ENCODE measurements around the gene CPOX. TPM values are rescaled to one million over a fixed set of nuclear protein-coding genes. Genes with fewer than 3 reads are reported as not detected.
A peak's percentile ranks its signal among the peaks of the same experiment; 100 is the strongest.

The CPOX gene
- total RNA-seq, 3 donors from 2014 or later: 16.2 to 17.9 (median 17.6) TPM

- no peak for ATAC-seq
- no peak for TF ChIP-seq CTCF (IDR thresholded peaks at IDR 0.05)
- DNase-seq: no peak
- no peak overlapping the region for H3K4me3 ChIP-seq
- H3K36me3 ChIP-seq (ENCODE audit: low read depth): no peaks in the 10 kb centered on the region
- intact Hi-C loops (cut with DNase I, micrococcal nuclease): loop anchor here (5.0 to 10.0 kb wide), 3 partner anchors 78 to 395 kb away; partner anchors contain the start of gene CLDND1 (in 1 of the 2)
- no peaks in the 10 kb centered on the region for H3K9me3 ChIP-seq
- H3K4me1 ChIP-seq (ENCODE audit: low read depth): no peaks in the 10 kb centered on the region
These were observed 6.4 kb upstream of the CPOX start for GRCh38 chr3:98599647-98600411.

- Histone ChIP-seq H3K9me3 (no peaks in the 10 kb centered on the region), H3K36me3 (ENCODE audit: low read depth) (no peaks in the 10 kb centered on the region), H3K4me3 (no peak overlapping the region), H3K4me1 (ENCODE audit: low read depth) (no peaks in the 10 kb centered on the region)
- intact Hi-C loops (cut with DNase I, micrococcal nuclease): loop anchor here in 1 of 2 donors (5.0 kb wide), 1 partner anchor 76 kb away; the partner anchor contains the start of gene CLDND1
- ATAC-seq (no peak), DNase-seq (no peak)
- no peak for TF ChIP-seq CTCF (IDR thresholded peaks at IDR 0.05)
These were observed 5.1 kb upstream of the CPOX start for GRCh38 chr3:98598492-98598891.

- ATAC-seq: no peak
- intact Hi-C loops (cut with DNase I, micrococcal nuclease): loop anchor here in 1 of 2 donors (5.0 kb wide), 1 partner anchor 75 kb away; the partner anchor contains the start of gene CLDND1
- Histone ChIP-seq H3K36me3 (ENCODE audit: low read depth) (no peaks in the 10 kb centered on the region), H3K9me3 (no peaks in the 10 kb centered on the region), H3K4me1 (ENCODE audit: low read depth) (peaks cover 9% of the 10 kb centered on the region), H3K4me3 (no peak overlapping the region)
- no peak for TF ChIP-seq CTCF (IDR thresholded peaks at IDR 0.05)
- peak in 1 of 3 donors; percentile 40 for DNase-seq
These were observed 3.4 kb upstream of the CPOX start for GRCh38 chr3:98596541-98597500.

GRCh38 chr3:98596087-98596486 is 2.7 kb upstream of the CPOX start:
- ATAC-seq (no peak), DNase-seq (no peak)
- H3K36me3 ChIP-seq (ENCODE audit: low read depth): no peaks in the 10 kb centered on the region
- intact Hi-C loops (cut with DNase I, micrococcal nuclease): loop anchor here in 1 of 2 donors (5.0 kb wide), 1 partner anchor 74 kb away; the partner anchor contains the start of gene CLDND1
- H3K4me1 ChIP-seq (ENCODE audit: low read depth): peaks cover 10% of the 10 kb centered on the region
- no peak overlapping the region for H3K4me3 ChIP-seq
- no peaks in the 10 kb centered on the region for H3K9me3 ChIP-seq
- no peak for TF ChIP-seq CTCF (IDR thresholded peaks at IDR 0.05)

- DNase-seq: no peak
- ATAC-seq: no peak
These were observed 1.4 kb upstream of the CPOX start for GRCh38 chr3:98594628-98595324.

More at GRCh38 chr3:98594628-98595324, 1.4 kb upstream of the CPOX start:
- Histone ChIP-seq H3K9me3 (no peaks in the 10 kb centered on the region), H3K4me1 (ENCODE audit: low read depth) (peaks cover 10% of the 10 kb centered on the region), H3K36me3 (ENCODE audit: low read depth) (no peaks in the 10 kb centered on the region), H3K4me3 (no peak overlapping the region)
- intact Hi-C loops (cut with DNase I, micrococcal nuclease): loop anchor here in 1 of 2 donors (5.0 kb wide), 1 partner anchor 72 kb away; the partner anchor contains the start of gene CLDND1
- no peak for TF ChIP-seq CTCF (IDR thresholded peaks at IDR 0.05)
